K562 treated with DMSO at 1 percent for 48 hours (cell line): Measurements from ENCODE around the gene CELF6. TPM values are rescaled to one million over a fixed set of nuclear protein-coding genes. Genes with fewer than 3 reads are reported as not detected.

Source experiments
- total RNA-seq: library from RNA; unstranded; fragments of 300-600 nt; gene quantifications from 2 replicates; pipeline ENCODE4 v1.2.3, GENCODE V29; 2022; ENCODE audit warnings: low replicate concordance; ENCODE audit errors: extremely low read depth

The CELF6 gene
- total RNA-seq = not detected in 2 replicates

DNA sequence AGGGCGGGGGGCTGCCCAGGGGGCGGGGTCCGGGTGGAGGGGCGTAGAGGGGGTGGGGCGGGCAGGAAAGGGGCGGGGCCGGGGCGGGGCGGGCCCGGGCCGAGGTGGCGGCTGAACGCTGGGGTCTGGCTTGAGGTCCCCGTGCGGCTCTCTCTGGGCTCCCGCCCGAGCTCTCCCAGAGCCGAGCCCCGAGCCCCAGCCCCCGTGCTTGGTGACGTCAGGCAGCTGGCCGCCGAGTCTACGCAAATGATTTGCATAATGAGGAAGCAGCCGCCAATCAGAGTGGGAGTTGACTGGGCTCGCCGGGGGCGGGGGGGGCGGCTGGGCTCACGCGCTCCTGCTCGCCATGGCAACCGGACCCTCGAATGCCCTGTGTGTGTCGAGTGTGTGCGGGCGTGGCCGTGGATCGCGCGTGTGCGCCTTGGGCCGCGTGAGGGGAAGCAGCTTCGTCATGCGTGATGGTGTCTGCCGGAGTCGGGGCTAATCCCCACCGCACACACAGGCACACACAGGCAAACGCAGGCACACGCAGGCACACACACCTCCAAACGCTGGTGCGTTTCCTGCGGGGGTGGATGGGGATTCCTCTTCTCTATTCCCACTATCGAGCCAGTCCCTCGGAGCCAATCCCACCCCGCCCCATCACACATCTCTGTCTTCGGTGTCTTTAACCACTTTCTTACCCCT is at the start of gene CELF6:
TSS of gene CELF6 (minus strand) at position 173 of the 687 bp plus-strand sequence. CDS start 283 bp downstream, outside the sequence.

DNA sequence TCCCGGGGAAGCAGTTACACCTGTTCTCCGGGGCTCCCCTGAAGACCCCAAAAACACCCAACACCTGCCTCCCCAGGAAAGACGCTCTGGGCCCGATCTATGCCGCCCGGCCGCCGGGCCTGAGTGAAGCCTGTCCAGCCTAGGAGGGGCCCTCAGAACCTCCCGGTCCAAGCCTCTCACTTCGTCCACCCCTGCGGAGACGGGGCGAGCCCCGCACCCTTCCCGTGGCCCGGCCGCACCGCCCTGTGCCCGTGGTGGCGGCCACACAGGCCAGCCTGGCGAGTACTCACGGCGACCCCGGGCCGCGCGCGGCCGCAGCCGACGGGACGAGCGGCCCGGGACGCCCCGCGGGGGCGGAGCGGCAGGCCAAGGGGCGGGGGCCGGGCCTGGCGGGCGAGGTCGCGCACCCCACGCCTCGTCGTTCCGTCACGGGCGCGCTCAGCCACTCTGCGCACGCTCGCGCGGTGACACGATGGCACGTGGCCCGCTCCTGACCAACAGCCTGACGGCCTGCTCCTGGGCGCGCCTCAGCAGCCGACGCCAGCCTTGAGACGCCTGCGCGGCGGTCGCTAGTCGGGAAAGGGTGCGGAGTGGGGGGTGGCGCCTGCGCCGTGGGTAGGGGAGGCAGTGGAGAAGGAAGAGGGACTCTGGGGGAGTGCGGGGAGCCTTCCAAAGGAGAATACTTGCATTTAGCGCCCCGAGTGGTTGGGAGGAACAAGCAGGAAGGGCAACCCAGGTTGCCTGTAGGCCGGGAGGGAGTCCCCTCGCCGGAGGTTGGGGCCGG is 47.6 kb downstream of the CELF6 start, which contains the start of gene PARP6:
TSS of gene PARP6 (minus strand) at position 342 of the 784 bp plus-strand sequence. CDS start 5,077 bp downstream, outside the sequence.

Other genes with a start within 250 kb of the CELF6 start
- not detected in 2 replicates for gene MYO9A, start 202.0 kb downstream of the CELF6 start, total RNA-seq
- not detected in 2 replicates for gene SENP8, start 201.8 kb downstream of the CELF6 start, total RNA-seq
- not detected in 2 replicates for gene GRAMD2A, start 122.4 kb downstream of the CELF6 start, total RNA-seq
- gene PKM, start 89.0 kb downstream of the CELF6 start, total RNA-seq = 617 and 1,590 TPM in 2 replicates
- not detected in 2 replicates for gene PARP6, start 47.6 kb downstream of the CELF6 start, total RNA-seq
- gene HEXA, start 55.9 kb upstream of the CELF6 start, total RNA-seq = 238 TPM in 1 of 2 replicates, not detected in the other
- gene TMEM202, start 78.1 kb upstream of the CELF6 start, total RNA-seq = not detected in 2 replicates
- not detected in 2 replicates for gene ARIH1, start 154.2 kb upstream of the CELF6 start, total RNA-seq